Gastroesophageal sphincter (tissue), 3 donors: ENCODE results near the gene ODAD3.

ENCODE experiments used
- CTCF ChIP-seq, 4 experiments: fragments of 200-600 bp in 2 of 4; fragments of 450-650 bp in 2 of 4; sonication (generic) in 1 of 4; IDR thresholded peaks; one replicate each; pipeline ENCODE4 v1.5.1; 2017 to 2019; ENCODE audit warnings: antibody characterized with exemption in 4 of 4, mild to moderate bottlenecking in 2 of 4, moderate library complexity in 2 of 4
- EP300 ChIP-seq: sonication (generic); formaldehyde crosslinking; IDR thresholded peaks from one replicate; pipeline ENCODE4 v1.6.1; 2017; ENCODE audit warnings: antibody characterized with exemption, mild to moderate bottlenecking
- POLR2A ChIP-seq, 2 donors: fragments of 450-650 bp; IDR thresholded peaks; one replicate each; pipeline ENCODE4 v1.6.1; 2017; ENCODE audit warnings: antibody characterized with exemption in 2 of 2, mild to moderate bottlenecking in 2 of 2, moderate library complexity in 1 of 2

GRCh38 chr19:11479898-11480714, 45.2 kb upstream of the ODAD3 start:
- no peak for TF ChIP-seq CTCF (IDR thresholded peaks at IDR 0.05)
- TF ChIP-seq EP300 = no peak
- TF ChIP-seq POLR2A (IDR thresholded peaks at IDR 0.05) = no peak
